ENCODE results near the gene TAMALIN.

TAMALIN gene

GRCh38 chr12:52037248-52037861 is 30.6 kb downstream of the TAMALIN start:
- no peak for DNase-seq

- no peak for DNase-seq
Observed at GRCh38 chr12:52038447-52038846, 31.7 kb downstream of the TAMALIN start.

- no peak for DNase-seq
Observed at GRCh38 chr12:52041035-52041434, 34.3 kb downstream of the TAMALIN start.

- peak; percentile 83 for DNase-seq
Observed at GRCh38 chr12:52041695-52042123, 35.0 kb downstream of the TAMALIN start.

- no peak for DNase-seq
Observed at GRCh38 chr12:52042706-52043385, 36.1 kb downstream of the TAMALIN start.

- DNase-seq: no peak
Observed at GRCh38 chr12:52043386-52044212, 36.9 kb downstream of the TAMALIN start.

GRCh38 chr12:52044292-52044983 is 37.7 kb downstream of the TAMALIN start:
- no peak for DNase-seq

GRCh38 chr12:52045794-52046199 is 39.1 kb downstream of the TAMALIN start:
- DNase-seq: no peak

- DNase-seq: no peak
Observed at GRCh38 chr12:52046859-52047258, 40.1 kb downstream of the TAMALIN start.

- no peak for DNase-seq
Observed at GRCh38 chr12:52049286-52049685, 42.5 kb downstream of the TAMALIN start.

GRCh38 chr12:52049688-52050087 is 42.9 kb downstream of the TAMALIN start:
- no peak for DNase-seq

GRCh38 chr12:52050116-52050757 is 43.5 kb downstream of the TAMALIN start:
- peak; percentile 75 for DNase-seq

- peak; percentile 99 for DNase-seq
Observed at GRCh38 chr12:52050758-52051541, 44.2 kb downstream of the TAMALIN start, which contains the start of gene NR4A1. Gene NR4A1, plus strand, starts transcription at chr12:52051442. Its CDS starts 2,887 bp downstream, at chr12:52054329.

GRCh38 chr12:52052468-52053186 is 45.9 kb downstream of the TAMALIN start:
- peak; percentile 61 for DNase-seq

GRCh38 chr12:52053536-52054209 is 46.9 kb downstream of the TAMALIN start:
- no peak for DNase-seq

- peak; percentile 22 for DNase-seq
Observed at GRCh38 chr12:52054231-52054832, 47.6 kb downstream of the TAMALIN start.

- peak; percentile 27 for DNase-seq
Observed at GRCh38 chr12:52054833-52055730, 48.3 kb downstream of the TAMALIN start.

Data from CD4-positive, alpha-beta T cell treated with Interleukin-10 for 1 hour (primary cell).